ENCODE results near the gene ATG16L2. TPM values are rescaled to one million over a fixed set of nuclear protein-coding genes. Genes with fewer than 3 reads are reported as not detected.

Gene ATG16L2
- total RNA-seq, 1 experiment from 2014 or later = 22.2 TPM

DNA sequence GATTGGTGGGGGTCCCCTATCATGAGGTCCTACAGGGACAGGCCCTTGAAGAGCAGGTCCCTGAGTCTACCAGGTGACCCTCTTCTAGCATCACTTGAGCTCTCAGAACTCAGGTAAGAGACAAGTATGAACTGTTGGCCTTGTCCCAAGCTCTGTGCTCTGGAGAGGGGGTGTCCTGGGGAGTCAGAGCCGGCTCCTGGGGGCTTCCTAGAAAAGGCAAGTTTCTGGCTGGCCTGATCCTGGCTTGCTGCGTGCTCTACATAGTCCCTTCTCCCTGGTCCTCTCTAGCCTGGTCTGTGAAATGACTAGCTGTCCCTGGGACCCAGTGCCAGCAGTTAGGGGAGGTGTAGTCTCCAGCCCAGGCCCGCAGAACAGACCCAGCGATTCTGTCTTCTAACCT lies 11.4 kb downstream of the ATG16L2 start (continued):
- TF ChIP-seq, protein P1, sequence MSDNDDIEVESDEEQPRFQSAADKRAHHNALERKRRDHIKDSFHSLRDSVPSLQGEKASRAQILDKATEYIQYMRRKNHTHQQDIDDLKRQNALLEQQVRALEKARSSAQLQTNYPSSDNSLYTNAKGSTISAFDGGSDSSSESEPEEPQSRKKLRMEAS (CRISPR knock-in tag; IDR thresholded peaks at IDR 0.05) = no peak
- TF ChIP-seq, protein P2, sequence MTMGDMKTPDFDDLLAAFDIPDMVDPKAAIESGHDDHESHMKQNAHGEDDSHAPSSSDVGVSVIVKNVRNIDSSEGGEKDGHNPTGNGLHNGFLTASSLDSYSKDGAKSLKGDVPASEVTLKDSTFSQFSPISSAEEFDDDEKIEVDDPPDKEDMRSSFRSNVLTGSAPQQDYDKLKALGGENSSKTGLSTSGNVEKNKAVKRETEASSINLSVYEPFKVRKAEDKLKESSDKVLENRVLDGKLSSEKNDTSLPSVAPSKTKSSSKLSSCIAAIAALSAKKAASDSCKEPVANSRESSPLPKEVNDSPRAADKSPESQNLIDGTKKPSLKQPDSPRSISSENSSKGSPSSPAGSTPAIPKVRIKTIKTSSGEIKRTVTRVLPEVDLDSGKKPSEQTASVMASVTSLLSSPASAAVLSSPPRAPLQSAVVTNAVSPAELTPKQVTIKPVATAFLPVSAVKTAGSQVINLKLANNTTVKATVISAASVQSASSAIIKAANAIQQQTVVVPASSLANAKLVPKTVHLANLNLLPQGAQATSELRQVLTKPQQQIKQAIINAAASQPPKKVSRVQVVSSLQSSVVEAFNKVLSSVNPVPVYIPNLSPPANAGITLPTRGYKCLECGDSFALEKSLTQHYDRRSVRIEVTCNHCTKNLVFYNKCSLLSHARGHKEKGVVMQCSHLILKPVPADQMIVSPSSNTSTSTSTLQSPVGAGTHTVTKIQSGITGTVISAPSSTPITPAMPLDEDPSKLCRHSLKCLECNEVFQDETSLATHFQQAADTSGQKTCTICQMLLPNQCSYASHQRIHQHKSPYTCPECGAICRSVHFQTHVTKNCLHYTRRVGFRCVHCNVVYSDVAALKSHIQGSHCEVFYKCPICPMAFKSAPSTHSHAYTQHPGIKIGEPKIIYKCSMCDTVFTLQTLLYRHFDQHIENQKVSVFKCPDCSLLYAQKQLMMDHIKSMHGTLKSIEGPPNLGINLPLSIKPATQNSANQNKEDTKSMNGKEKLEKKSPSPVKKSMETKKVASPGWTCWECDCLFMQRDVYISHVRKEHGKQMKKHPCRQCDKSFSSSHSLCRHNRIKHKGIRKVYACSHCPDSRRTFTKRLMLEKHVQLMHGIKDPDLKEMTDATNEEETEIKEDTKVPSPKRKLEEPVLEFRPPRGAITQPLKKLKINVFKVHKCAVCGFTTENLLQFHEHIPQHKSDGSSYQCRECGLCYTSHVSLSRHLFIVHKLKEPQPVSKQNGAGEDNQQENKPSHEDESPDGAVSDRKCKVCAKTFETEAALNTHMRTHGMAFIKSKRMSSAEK (CRISPR knock-in tag; IDR thresholded peaks at IDR 0.05; ENCODE audit: borderline replicate concordance) = no peak
- TF ChIP-seq, protein P3, sequence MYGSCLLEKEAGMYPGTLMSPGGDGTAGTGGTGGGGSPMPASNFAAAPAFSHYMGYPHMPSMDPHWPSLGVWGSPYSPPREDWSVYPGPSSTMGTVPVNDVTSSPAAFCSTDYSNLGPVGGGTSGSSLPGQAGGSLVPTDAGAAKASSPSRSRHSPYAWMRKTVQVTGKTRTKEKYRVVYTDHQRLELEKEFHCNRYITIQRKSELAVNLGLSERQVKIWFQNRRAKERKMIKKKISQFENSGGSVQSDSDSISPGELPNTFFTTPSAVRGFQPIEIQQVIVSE (CRISPR knock-in tag; IDR thresholded peaks at IDR 0.05; ENCODE audit: borderline replicate concordance) = no peak
- TF ChIP-seq IRF2 (CRISPR knock-in tag; IDR thresholded peaks at IDR 0.05; ENCODE audit: borderline replicate concordance, low read depth) (no peak), NR3C1 (CRISPR knock-in tag; conservative IDR thresholded peaks at IDR 0.05; ENCODE audit: low read depth) (no peak), TCF7 (CRISPR knock-in tag; IDR thresholded peaks at IDR 0.05; ENCODE audit: low read depth) (no peak), ESRRA (CRISPR knock-in tag; IDR thresholded peaks at IDR 0.05; ENCODE audit: borderline replicate concordance) (no peak), CBFB (CRISPR knock-in tag; IDR thresholded peaks at IDR 0.05; ENCODE audit: low read depth) (no peak), FOXK1 (CRISPR knock-in tag; IDR thresholded peaks at IDR 0.05) (no peak), ZNF219 (CRISPR knock-in tag; IDR thresholded peaks at IDR 0.05; ENCODE audit: borderline replicate concordance) (no peak)
- TF ChIP-seq, protein P4, sequence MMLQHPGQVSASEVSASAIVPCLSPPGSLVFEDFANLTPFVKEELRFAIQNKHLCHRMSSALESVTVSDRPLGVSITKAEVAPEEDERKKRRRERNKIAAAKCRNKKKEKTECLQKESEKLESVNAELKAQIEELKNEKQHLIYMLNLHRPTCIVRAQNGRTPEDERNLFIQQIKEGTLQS (CRISPR knock-in tag; conservative IDR thresholded peaks at IDR 0.05) = no peak
- TF ChIP-seq, protein P5, sequence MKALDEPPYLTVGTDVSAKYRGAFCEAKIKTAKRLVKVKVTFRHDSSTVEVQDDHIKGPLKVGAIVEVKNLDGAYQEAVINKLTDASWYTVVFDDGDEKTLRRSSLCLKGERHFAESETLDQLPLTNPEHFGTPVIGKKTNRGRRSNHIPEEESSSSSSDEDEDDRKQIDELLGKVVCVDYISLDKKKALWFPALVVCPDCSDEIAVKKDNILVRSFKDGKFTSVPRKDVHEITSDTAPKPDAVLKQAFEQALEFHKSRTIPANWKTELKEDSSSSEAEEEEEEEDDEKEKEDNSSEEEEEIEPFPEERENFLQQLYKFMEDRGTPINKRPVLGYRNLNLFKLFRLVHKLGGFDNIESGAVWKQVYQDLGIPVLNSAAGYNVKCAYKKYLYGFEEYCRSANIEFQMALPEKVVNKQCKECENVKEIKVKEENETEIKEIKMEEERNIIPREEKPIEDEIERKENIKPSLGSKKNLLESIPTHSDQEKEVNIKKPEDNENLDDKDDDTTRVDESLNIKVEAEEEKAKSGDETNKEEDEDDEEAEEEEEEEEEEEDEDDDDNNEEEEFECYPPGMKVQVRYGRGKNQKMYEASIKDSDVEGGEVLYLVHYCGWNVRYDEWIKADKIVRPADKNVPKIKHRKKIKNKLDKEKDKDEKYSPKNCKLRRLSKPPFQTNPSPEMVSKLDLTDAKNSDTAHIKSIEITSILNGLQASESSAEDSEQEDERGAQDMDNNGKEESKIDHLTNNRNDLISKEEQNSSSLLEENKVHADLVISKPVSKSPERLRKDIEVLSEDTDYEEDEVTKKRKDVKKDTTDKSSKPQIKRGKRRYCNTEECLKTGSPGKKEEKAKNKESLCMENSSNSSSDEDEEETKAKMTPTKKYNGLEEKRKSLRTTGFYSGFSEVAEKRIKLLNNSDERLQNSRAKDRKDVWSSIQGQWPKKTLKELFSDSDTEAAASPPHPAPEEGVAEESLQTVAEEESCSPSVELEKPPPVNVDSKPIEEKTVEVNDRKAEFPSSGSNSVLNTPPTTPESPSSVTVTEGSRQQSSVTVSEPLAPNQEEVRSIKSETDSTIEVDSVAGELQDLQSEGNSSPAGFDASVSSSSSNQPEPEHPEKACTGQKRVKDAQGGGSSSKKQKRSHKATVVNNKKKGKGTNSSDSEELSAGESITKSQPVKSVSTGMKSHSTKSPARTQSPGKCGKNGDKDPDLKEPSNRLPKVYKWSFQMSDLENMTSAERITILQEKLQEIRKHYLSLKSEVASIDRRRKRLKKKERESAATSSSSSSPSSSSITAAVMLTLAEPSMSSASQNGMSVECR (CRISPR knock-in tag; IDR thresholded peaks at IDR 0.05; ENCODE audit: borderline replicate concordance) = no peak
- TF ChIP-seq, protein P6, sequence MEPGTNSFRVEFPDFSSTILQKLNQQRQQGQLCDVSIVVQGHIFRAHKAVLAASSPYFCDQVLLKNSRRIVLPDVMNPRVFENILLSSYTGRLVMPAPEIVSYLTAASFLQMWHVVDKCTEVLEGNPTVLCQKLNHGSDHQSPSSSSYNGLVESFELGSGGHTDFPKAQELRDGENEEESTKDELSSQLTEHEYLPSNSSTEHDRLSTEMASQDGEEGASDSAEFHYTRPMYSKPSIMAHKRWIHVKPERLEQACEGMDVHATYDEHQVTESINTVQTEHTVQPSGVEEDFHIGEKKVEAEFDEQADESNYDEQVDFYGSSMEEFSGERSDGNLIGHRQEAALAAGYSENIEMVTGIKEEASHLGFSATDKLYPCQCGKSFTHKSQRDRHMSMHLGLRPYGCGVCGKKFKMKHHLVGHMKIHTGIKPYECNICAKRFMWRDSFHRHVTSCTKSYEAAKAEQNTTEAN (CRISPR knock-in tag; IDR thresholded peaks at IDR 0.05) = no peak
- TF ChIP-seq, protein P7, sequence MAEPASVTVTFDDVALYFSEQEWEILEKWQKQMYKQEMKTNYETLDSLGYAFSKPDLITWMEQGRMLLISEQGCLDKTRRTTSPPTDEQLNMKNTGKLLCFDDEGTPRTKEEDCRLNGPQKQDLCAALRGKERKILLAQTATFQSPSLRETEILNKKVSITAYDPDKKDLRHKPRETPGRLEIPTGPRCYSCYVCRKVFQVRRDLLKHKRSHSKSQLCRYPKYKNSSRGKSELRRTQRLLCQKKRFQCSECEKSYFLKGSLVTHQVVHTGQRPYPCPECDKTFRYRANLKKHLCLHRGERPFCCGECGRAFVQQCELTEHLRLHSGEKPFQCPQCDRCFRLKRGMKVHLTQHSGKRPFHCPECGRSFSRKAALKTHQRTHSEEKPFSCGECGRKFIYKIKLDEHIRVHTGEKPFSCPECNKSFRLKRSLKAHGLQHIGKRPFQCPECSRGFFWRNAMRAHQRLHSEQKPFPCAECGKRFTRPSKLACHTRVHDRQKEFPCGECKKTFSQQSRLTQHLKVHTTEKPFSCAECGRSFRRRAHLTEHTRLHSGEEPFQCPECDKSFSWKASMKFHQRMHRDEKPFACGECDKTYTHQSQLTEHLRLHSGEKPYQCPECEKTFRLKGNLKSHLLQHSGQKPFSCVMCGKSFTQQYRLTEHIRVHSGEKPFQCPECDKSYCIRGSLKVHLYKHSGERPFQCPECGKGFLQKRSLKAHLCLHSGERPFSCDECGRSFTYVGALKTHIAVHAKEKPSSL (CRISPR knock-in tag; conservative IDR thresholded peaks at IDR 0.05) = no peak
- TF ChIP-seq, protein P8, sequence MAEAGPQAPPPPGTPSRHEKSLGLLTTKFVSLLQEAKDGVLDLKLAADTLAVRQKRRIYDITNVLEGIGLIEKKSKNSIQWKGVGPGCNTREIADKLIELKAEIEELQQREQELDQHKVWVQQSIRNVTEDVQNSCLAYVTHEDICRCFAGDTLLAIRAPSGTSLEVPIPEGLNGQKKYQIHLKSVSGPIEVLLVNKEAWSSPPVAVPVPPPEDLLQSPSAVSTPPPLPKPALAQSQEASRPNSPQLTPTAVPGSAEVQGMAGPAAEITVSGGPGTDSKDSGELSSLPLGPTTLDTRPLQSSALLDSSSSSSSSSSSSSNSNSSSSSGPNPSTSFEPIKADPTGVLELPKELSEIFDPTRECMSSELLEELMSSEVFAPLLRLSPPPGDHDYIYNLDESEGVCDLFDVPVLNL (CRISPR knock-in tag; IDR thresholded peaks at IDR 0.05; ENCODE audit: borderline replicate concordance, low read depth) = no peak
- TF ChIP-seq, protein P9, sequence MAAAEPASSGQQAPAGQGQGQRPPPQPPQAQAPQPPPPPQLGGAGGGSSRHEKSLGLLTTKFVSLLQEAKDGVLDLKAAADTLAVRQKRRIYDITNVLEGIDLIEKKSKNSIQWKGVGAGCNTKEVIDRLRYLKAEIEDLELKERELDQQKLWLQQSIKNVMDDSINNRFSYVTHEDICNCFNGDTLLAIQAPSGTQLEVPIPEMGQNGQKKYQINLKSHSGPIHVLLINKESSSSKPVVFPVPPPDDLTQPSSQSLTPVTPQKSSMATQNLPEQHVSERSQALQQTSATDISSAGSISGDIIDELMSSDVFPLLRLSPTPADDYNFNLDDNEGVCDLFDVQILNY (CRISPR knock-in tag; IDR thresholded peaks at IDR 0.05) = no peak
